Thoracic aorta (tissue), 2 donors: Measurements from ENCODE around the gene INTS1. TPM values are rescaled to one million over a fixed set of nuclear protein-coding genes. Genes with fewer than 3 reads are reported as not detected.

Source experiments
- ATAC-seq: fragments of 150-250 bp; one replicate; pipeline ENCODE4 v1.8.0; 2017; ENCODE audit warnings: low read depth; ENCODE audit not compliant: insufficient number of reproducible peaks, low FRiP score
- DNase-seq: peaks from one replicate; pipeline ENCODE4 v3.0.0-alpha.2; 2020; ENCODE audit warnings: low spot score
- H3K27ac ChIP-seq, 2 donors: fragments of 200-600 bp; sonication (generic); 1 replicate in 1 of 2; 2 replicates in 1 of 2; pipeline ENCODE4 v1.5.1; 2016; ENCODE audit warnings: mild to moderate bottlenecking in 2 of 2, moderate library complexity in 2 of 2
- H3K27me3 ChIP-seq: fragments of 200-600 bp; sonication (generic); replicated peaks from 2 replicates; pipeline ENCODE4 v1.6.0; 2016; ENCODE audit warnings: mild to moderate bottlenecking; ENCODE audit not compliant: insufficient read depth
- H3K36me3 ChIP-seq: fragments of 200-600 bp; sonication (generic); one replicate; pipeline ENCODE4 v1.5.1; 2016
- H3K4me1 ChIP-seq, 2 donors: fragments of 200-600 bp; sonication (generic); 1 replicate in 1 of 2; 2 replicates in 1 of 2; pipeline versions ENCODE4 v1.5.1 to v1.6.0; 2016; ENCODE audit warnings: low read depth in 2 of 2, mild to moderate bottlenecking in 1 of 2; ENCODE audit not compliant: control insufficient read depth in 1 of 2
- H3K4me3 ChIP-seq: fragments of 200-600 bp; sonication (generic); 2 replicates; pipeline ENCODE4 v1.5.1; 2016; ENCODE audit warnings: mild to moderate bottlenecking
- H3K9me3 ChIP-seq: fragments of 200-600 bp; sonication (generic); 2 replicates; pipeline ENCODE4 v1.5.1; 2016
- total RNA-seq, 2 donors: library from RNA; depleted of rRNA; stranded (reverse); fragments of >200 nt; gene quantifications; one replicate each; pipeline versions ENCODE4 v1.1.0 to v1.2.3, GENCODE V29; 2016
- TF ChIP-seq, protein P1 (sequence below): fragments of 200-600 bp; sonication (generic); IDR thresholded peaks from one replicate; pipeline ENCODE4 v1.5.1; 2019; ENCODE audit warnings: antibody characterized with exemption

Gene INTS1
- total RNA-seq, 2 donors from 2014 or later = 59.8 to 89.6 TPM

DNA sequence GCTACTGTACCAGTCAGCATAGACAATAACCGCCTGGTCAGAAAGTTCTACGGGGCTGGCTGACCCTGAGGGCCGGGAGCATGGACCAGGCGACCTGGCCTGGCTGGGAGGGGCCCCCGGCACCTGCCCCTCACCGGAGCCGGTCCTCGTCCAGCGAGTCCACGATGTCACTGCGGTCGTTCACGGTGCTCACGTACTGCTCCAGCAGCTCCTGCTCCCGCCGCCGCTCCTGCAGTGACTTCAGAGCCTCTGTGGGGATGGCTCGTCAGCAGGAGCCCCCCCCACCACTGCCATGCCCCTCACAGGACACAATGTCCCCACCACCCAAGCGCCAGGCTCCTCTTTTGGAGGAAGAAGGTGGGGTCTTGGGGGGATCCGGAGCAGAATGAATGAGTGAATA is 67.6 kb downstream of the INTS1 start:
- Histone ChIP-seq H3K4me3 (no peak overlapping the region), H3K9me3 (no peaks in the 10 kb centered on the region), H3K4me1 (no peaks in the 10 kb centered on the region), H3K27ac (no peak overlapping the region), H3K27me3 (no peaks in the 10 kb centered on the region), H3K36me3 (peaks cover 18% of the 10 kb centered on the region)
- TF ChIP-seq, protein P1, sequence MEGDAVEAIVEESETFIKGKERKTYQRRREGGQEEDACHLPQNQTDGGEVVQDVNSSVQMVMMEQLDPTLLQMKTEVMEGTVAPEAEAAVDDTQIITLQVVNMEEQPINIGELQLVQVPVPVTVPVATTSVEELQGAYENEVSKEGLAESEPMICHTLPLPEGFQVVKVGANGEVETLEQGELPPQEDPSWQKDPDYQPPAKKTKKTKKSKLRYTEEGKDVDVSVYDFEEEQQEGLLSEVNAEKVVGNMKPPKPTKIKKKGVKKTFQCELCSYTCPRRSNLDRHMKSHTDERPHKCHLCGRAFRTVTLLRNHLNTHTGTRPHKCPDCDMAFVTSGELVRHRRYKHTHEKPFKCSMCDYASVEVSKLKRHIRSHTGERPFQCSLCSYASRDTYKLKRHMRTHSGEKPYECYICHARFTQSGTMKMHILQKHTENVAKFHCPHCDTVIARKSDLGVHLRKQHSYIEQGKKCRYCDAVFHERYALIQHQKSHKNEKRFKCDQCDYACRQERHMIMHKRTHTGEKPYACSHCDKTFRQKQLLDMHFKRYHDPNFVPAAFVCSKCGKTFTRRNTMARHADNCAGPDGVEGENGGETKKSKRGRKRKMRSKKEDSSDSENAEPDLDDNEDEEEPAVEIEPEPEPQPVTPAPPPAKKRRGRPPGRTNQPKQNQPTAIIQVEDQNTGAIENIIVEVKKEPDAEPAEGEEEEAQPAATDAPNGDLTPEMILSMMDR = no peak
- no peak for ATAC-seq
- no peak for DNase-seq

GRCh38 chr7:1434891-1435670 is 69.1 kb downstream of the INTS1 start:
- no peak overlapping the region for H3K27ac ChIP-seq
- ATAC-seq = no peak
- peaks cover 18% of the 10 kb centered on the region for H3K36me3 ChIP-seq
- no peaks in the 10 kb centered on the region for H3K27me3 ChIP-seq
- no peak overlapping the region for H3K4me3 ChIP-seq
- DNase-seq = no peak
- TF ChIP-seq, protein P1 = no peak
- H3K9me3 ChIP-seq = no peaks in the 10 kb centered on the region
- H3K4me1 ChIP-seq = no peaks in the 10 kb centered on the region

DNA sequence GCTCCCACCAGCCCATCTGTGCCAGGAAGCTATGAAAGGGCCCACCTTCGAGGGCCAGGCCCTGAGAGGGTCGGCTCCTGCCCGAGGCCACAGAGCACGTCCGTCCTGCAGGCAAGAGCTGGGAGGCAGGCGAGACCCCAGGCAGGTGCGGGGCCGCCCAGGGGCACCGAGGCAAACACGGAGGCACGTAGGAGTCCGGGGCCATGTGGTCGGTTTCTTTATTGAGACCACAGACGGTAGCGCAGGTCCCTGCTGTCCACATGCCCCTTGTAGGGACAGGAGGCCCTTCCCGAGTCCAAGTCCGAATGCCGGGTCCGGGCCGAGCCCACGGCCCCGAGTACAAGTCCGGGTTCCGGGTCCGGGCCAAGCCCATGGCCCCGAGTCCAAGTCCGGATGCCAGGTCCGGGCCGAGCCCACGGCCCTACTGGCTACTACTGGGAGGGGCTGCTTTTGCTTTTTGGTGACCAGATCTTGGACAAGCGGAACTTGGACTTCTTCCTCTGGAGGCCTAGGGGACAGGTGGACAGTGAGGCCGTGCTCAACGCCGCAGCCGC is 69.9 kb downstream of the INTS1 start:
- peaks cover 13% of the 10 kb centered on the region for H3K36me3 ChIP-seq
- no peak overlapping the region for H3K27ac ChIP-seq
- TF ChIP-seq, protein P1 = no peak

DNA sequence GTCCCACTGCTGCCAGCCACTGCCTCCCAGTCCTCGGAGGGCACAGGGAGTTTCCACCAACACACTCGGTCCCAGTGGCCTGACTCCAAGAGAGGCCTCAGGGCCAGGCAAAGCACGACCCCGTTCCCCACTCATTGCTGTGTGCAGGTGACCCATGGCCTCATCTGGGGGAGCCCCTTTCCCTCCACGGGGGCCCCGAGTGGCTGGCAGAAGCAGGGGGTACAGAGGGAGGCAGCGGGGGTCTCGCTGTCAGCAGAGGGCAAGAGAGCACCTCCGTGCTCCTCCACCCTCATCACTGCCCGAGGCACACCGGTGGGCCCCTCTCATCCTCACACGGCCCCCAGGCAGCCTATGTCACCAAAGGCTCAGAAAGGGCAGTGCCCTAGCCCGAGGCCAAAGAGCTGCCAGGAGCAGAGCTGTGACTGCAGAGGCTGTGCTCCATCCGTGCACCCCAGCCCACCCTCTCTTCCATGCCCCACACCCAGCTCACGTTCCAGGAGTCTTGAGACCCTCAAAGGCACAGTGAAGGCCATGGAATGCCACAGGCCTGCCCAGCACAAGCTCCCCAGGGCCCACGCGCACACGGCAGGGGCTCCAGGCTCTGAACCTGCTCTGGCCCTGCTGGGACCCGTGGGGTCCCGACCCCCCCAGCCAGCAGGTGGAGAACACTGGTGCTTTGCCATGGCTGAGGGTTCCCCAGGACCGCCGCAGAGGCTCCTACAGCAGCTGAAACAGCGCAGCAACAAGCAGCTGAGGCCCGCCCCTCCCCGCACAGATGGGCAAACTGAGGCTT is 70.9 kb downstream of the INTS1 start:
- DNase-seq (no peak), ATAC-seq (no peak)
- Histone ChIP-seq H3K36me3 (peaks cover 9% of the 10 kb centered on the region), H3K27ac (no peak overlapping the region), H3K4me1 (no peaks in the 10 kb centered on the region), H3K4me3 (no peak overlapping the region), H3K27me3 (no peaks in the 10 kb centered on the region), H3K9me3 (no peaks in the 10 kb centered on the region)
- TF ChIP-seq, protein P1 = no peak

More for the DNA sequence above, 69.9 kb downstream of the INTS1 start:
- H3K27me3 ChIP-seq = no peaks in the 10 kb centered on the region
- DNase-seq (no peak), ATAC-seq (no peak)
- H3K9me3 ChIP-seq = no peaks in the 10 kb centered on the region
- no peaks in the 10 kb centered on the region for H3K4me1 ChIP-seq
- H3K4me3 ChIP-seq = no peak overlapping the region
